Endothelial cell of umbilical vein (primary cell): ENCODE results near the gene ASIC4. TPM values are rescaled to one million over a fixed set of nuclear protein-coding genes. Genes with fewer than 3 reads are reported as not detected.

Source experiments
- BruUV-seq: library from RNA; stranded (reverse); fragments of 400-500 nt; replicated peaks from 2 replicates; lab custom pipeline; 2021; lab: Mats Ljungman, UMichigan
- CTCF ChIA-PET: fragments of 300-600, 350-600 bp; sonication (Branson Sonifier 250); formaldehyde crosslinking; loops from one replicate; lab custom pipeline; 2021; ENCODE audit warnings: antibody characterized with exemption, inconsistent platforms; lab: Charles Lee
- POLR2A ChIA-PET: fragments of 300-600, 350-600 bp; sonication (Branson Sonifier 250); formaldehyde crosslinking; loops from one replicate; lab custom pipeline; 2021; ENCODE audit warnings: antibody characterized with exemption, inconsistent platforms; lab: Charles Lee
- DNase-seq: peaks from one replicate; pipeline ENCODE4 v3.0.0-alpha.2; 2011; ENCODE audit warnings: low read depth, low spot score
- FAIRE-seq: peaks from 2 replicates; lab custom pipeline; 2011; peaks lifted over from hg19 to GRCh38; lab: Jason Lieb, UNC
- H2AFZ ChIP-seq: 2 replicates; pipeline ENCODE4 v1.6.0; 2012; ENCODE audit warnings: low read depth, low read length, control low read depth, inconsistent platforms
- H3K27ac ChIP-seq: 2 replicates; pipeline ENCODE4 v1.5.1; 2011; ENCODE audit warnings: low read depth, mild to moderate bottlenecking, control low read depth, low read length, moderate library complexity; ENCODE audit not compliant: insufficient read depth
- H3K27me3 ChIP-seq, 2 experiments: 2 replicates each; pipeline versions ENCODE4 v1.6.0 to v1.6.1; 2011; ENCODE audit warnings: low read length in 2 of 2, mixed read lengths in 1 of 2; ENCODE audit not compliant: control insufficient read depth in 2 of 2, insufficient read depth in 2 of 2
- H3K36me3 ChIP-seq, 2 experiments: 2 replicates in 1 of 2; 3 replicates in 1 of 2; pipeline ENCODE4 v1.5.1; 2011; ENCODE audit warnings: low read length in 2 of 2, mild to moderate bottlenecking in 1 of 2, moderate library complexity in 1 of 2; ENCODE audit not compliant: control insufficient read depth in 2 of 2, insufficient read depth in 2 of 2; ENCODE audit errors: extremely low read depth in 1 of 2
- H3K4me1 ChIP-seq: 3 replicates; pipeline ENCODE4 v1.5.1; 2011; ENCODE audit warnings: mild to moderate bottlenecking, low read length; ENCODE audit not compliant: control insufficient read depth, insufficient read depth; ENCODE audit errors: extremely low read depth
- H3K4me2 ChIP-seq: 2 replicates; pipeline ENCODE4 v1.6.1; 2011; ENCODE audit warnings: low read length, control low read depth, mixed read lengths; ENCODE audit not compliant: insufficient read depth
- H3K4me3 ChIP-seq, 3 experiments: fragments of 200-600 bp in 1 of 3; sonication (generic), shearing (Covaris generic) in 1 of 3; replicated peaks in 1 of 3; 2 replicates each; pipeline ENCODE4 v1.5.1; 2011 to 2016; ENCODE audit warnings: control low read depth in 3 of 3, low read length in 3 of 3, mild to moderate bottlenecking in 2 of 3, inconsistent platforms in 1 of 3, low read depth in 1 of 3, moderate library complexity in 1 of 3; ENCODE audit not compliant: insufficient read depth in 1 of 3
- H3K79me2 ChIP-seq: 2 replicates; pipeline ENCODE4 v1.6.0; 2012; ENCODE audit warnings: low read length, inconsistent platforms; ENCODE audit not compliant: control insufficient read depth, insufficient read depth
- H3K9ac ChIP-seq: replicated peaks from 2 replicates; pipeline ENCODE3; 2011; ENCODE audit warnings: low read length, control low read depth; ENCODE audit not compliant: insufficient read depth; ENCODE audit errors: extremely low read depth
- H3K9me1 ChIP-seq: replicated peaks from 3 replicates; pipeline ENCODE4 v1.6.0; 2011; ENCODE audit warnings: mild to moderate bottlenecking, low read length; ENCODE audit not compliant: control insufficient read depth, insufficient read depth; ENCODE audit errors: extremely low read depth
- H3K9me3 ChIP-seq: replicated peaks from 2 replicates; pipeline ENCODE4 v1.5.1; 2012; ENCODE audit warnings: low read length, inconsistent platforms; ENCODE audit not compliant: control insufficient read depth, insufficient read depth
- H4K20me1 ChIP-seq: replicated peaks from 2 replicates; pipeline ENCODE3; 2011; ENCODE audit warnings: mild to moderate bottlenecking, low read length; ENCODE audit not compliant: control insufficient read depth, insufficient read depth; ENCODE audit errors: extremely low read depth
- CTCF ChIP-seq, 2 donors: IDR thresholded peaks; 1 replicate in 1 of 2; 2 replicates in 1 of 2; pipeline ENCODE4 v1.5.1; 2011; ENCODE audit warnings: low read length in 2 of 2, mild to moderate bottlenecking in 2 of 2, moderate library complexity in 2 of 2, control low read depth in 1 of 2, inconsistent platforms in 1 of 2, low read depth in 1 of 2; ENCODE audit not compliant: insufficient read depth in 1 of 2; ENCODE audit errors: extremely low read depth in 1 of 2
- EZH2 ChIP-seq: IDR thresholded peaks from 2 replicates; pipeline ENCODE4 v1.6.1; 2012; ENCODE audit warnings: borderline replicate concordance, low read depth, mild to moderate bottlenecking, moderate library complexity, low read length, inconsistent platforms; ENCODE audit not compliant: severe bottlenecking
- GATA2 ChIP-seq: IDR thresholded peaks from 2 replicates; pipeline ENCODE4 v1.7.0; 2011; ENCODE audit warnings: low read depth, mild to moderate bottlenecking, moderate library complexity, mixed read lengths, low read length; ENCODE audit not compliant: insufficient read length, insufficient read depth
- JUN ChIP-seq: IDR thresholded peaks from 2 replicates; pipeline ENCODE4 v1.6.1; 2011; ENCODE audit warnings: borderline replicate concordance, low read depth; ENCODE audit not compliant: insufficient read length, insufficient read depth
- MYC ChIP-seq: IDR thresholded peaks from one replicate; pipeline ENCODE4 v1.6.1; 2011; ENCODE audit warnings: mild to moderate bottlenecking, low read depth, low read length
- POLR2A ChIP-seq: IDR thresholded peaks from 2 replicates; pipeline ENCODE4 v1.6.1; 2012; ENCODE audit warnings: low read depth, mild to moderate bottlenecking, control low read depth, low read length
- POLR2AphosphoS5 ChIP-seq: IDR thresholded peaks from 2 replicates; pipeline ENCODE4 v1.6.1; 2012; ENCODE audit warnings: low read depth, mild to moderate bottlenecking, control low read depth, low read length, moderate library complexity; ENCODE audit not compliant: insufficient read depth
- dilution Hi-C: fragments of 300-500 bp; cut with MboI; formaldehyde crosslinking; loops from one replicate; pipeline ENCODE4 v1.15.0; 2019; ENCODE audit warnings: low sequenced_read_pairs; ENCODE audit not compliant: extremely low pct_ligation_motif_present
- intact Hi-C: fragments of 100-400 bp; cut with micrococcal nuclease; formaldehyde crosslinking; loops from one replicate; pipeline ENCODE4 v1.10.0; 2022
- polyA plus RNA-seq, 4 experiments: library from polyadenylated mRNA; depleted of rRNA in 3 of 4; stranded (reverse) in 3 of 4; unstranded in 1 of 4; fragments of >200 nt; gene quantifications; 2 replicates each; pipeline versions ENCODE4 v1.2.1 to v1.2.3, GENCODE V29; 2011 to 2012; ENCODE audit warnings: missing spikeins in 1 of 4
- total RNA-seq: library from RNA; stranded (reverse); gene quantifications from 2 replicates; pipeline ENCODE4 v1.2.3, GENCODE V29; 2021
- TF ChIP-seq, protein P1 (sequence below): IDR thresholded peaks from 2 replicates; pipeline ENCODE4 v1.6.1; 2011; ENCODE audit not compliant: insufficient read depth, insufficient read length

Gene ASIC4
- total and polyA plus RNA-seq, 2 donors (not counting 3 experiments of a cell fraction or from before 2014, with no cell fraction given): not detected

- H3K9me1 ChIP-seq: no peaks in the 10 kb centered on the region
- intact Hi-C loops: no loop called here
- POLR2A ChIA-PET: no interaction called here
- peaks cover 8 to 25% of the 10 kb centered on the region in 2 experiments for H3K27me3 ChIP-seq
- H3K4me2 ChIP-seq: peak overlapping the region; percentile 44
- TF ChIP-seq CTCF (IDR thresholded peaks at IDR 0.05; ENCODE audit: extremely low read depth in 1 of 2, insufficient read depth in 1 of 2, low read depth in 1 of 2, low read length in 2 of 2): no peak
- no peak for TF ChIP-seq POLR2AphosphoS5
- TF ChIP-seq JUN: no peak
- TF ChIP-seq GATA2: no peak
- TF ChIP-seq MYC: no peak
- TF ChIP-seq POLR2A: peak; percentile 41
- TF ChIP-seq EZH2: peak; percentile 80
- TF ChIP-seq, protein P1, sequence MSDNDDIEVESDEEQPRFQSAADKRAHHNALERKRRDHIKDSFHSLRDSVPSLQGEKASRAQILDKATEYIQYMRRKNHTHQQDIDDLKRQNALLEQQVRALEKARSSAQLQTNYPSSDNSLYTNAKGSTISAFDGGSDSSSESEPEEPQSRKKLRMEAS: no peak
- peak overlapping the region; percentile 34 for H2AFZ ChIP-seq
- H3K4me3 ChIP-seq: peak overlapping the region in 2 of 3 experiments; percentile 36 to 75
- no peaks in the 10 kb centered on the region for H3K36me3 ChIP-seq
- H3K9me3 ChIP-seq: no peaks in the 10 kb centered on the region
- CTCF ChIA-PET: interaction anchor here (0.8 to 1.8 kb wide), 9 partner anchors 10 to 75 kb away, joined by 3 to 42 read pairs (median 6); partner anchors contain the start of genes CHPF, STK11IP and TMEM198
- H3K9ac ChIP-seq: no peak overlapping the region
- H3K27ac ChIP-seq: no peak overlapping the region
- peak; percentile 36 for DNase-seq
- BruUV-seq: no TSS peak
- dilution Hi-C loops: no loop called here
- no peaks in the 10 kb centered on the region for H4K20me1 ChIP-seq
- FAIRE-seq: no peak
- H3K79me2 ChIP-seq: no peaks in the 10 kb centered on the region
- no peaks in the 10 kb centered on the region for H3K4me1 ChIP-seq
Measured at GRCh38 chr2:219570194-219570923, 56.1 kb downstream of the ASIC4 start.
